ENCODE results near the gene AMMECR1. TPM values are rescaled to one million over a fixed set of nuclear protein-coding genes. Genes with fewer than 3 reads are reported as not detected.

The AMMECR1 gene
- polyA plus RNA-seq, 3 donors = 2.1 to 3.3 (median 2.9) TPM

GRCh38 chrX:110327336-110327735 lies 9.5 kb upstream of the AMMECR1 start:
- peak; percentile 67 to 83 (median 81) for DNase-seq
- H3K9me3 ChIP-seq (replicated peaks in 1 of 2; ENCODE audit: control insufficient read depth in 1 of 2, insufficient read depth in 1 of 2, low read length in 2 of 2) = no peaks in the 10 kb centered on the region
- H3K27me3 ChIP-seq (ENCODE audit: control insufficient read depth in 2 of 2, insufficient read depth in 2 of 2, low read length in 2 of 2) = no peaks in the 10 kb centered on the region
- no peaks in the 10 kb centered on the region for H3K36me3 ChIP-seq (replicated peaks in 1 of 2; ENCODE audit: control insufficient read depth in 1 of 2, insufficient read depth in 2 of 2, low read length in 2 of 2)
- Mint-ChIP-seq H3K27me3 (ENCODE audit: low read depth in 3 of 3) (peaks cover 0 to 1% (median 0%) of the 10 kb centered on the region in 3 donors), H3K4me1 (no peaks in the 10 kb centered on the region), H3K9me3 (peaks cover 0 to 3% (median 0%) of the 10 kb centered on the region in 7 donors), H3K4me3 (no peak overlapping the region), H3K27ac (no peak overlapping the region), H3K36me3 (no peaks in the 10 kb centered on the region)
- H4K20me1 ChIP-seq (ENCODE audit: insufficient read depth, low read length) = no peaks in the 10 kb centered on the region
- H2AFZ ChIP-seq (ENCODE audit: insufficient read depth, low read depth, low read length, poor library complexity, severe bottlenecking) = no peak overlapping the region
- intact Hi-C loops (cut with micrococcal nuclease) = no loop called here
- H3K9ac ChIP-seq (ENCODE audit: insufficient read depth, low read length, poor library complexity, severe bottlenecking) = no peak overlapping the region
- no peak overlapping the region for H3K27ac ChIP-seq (ENCODE audit: low read depth in 1 of 2, low read length in 2 of 2)
- H3K4me3 ChIP-seq (replicated peaks in 1 of 3; ENCODE audit: low read depth in 2 of 3, low read length in 3 of 3) = no peak overlapping the region
- H3K4me1 ChIP-seq (ENCODE audit: control insufficient read depth in 1 of 2, insufficient read depth in 2 of 2, low read length in 2 of 2) = peaks cover 30 to 32% of the 10 kb centered on the region in 2 donors
- TF ChIP-seq, protein P1, sequence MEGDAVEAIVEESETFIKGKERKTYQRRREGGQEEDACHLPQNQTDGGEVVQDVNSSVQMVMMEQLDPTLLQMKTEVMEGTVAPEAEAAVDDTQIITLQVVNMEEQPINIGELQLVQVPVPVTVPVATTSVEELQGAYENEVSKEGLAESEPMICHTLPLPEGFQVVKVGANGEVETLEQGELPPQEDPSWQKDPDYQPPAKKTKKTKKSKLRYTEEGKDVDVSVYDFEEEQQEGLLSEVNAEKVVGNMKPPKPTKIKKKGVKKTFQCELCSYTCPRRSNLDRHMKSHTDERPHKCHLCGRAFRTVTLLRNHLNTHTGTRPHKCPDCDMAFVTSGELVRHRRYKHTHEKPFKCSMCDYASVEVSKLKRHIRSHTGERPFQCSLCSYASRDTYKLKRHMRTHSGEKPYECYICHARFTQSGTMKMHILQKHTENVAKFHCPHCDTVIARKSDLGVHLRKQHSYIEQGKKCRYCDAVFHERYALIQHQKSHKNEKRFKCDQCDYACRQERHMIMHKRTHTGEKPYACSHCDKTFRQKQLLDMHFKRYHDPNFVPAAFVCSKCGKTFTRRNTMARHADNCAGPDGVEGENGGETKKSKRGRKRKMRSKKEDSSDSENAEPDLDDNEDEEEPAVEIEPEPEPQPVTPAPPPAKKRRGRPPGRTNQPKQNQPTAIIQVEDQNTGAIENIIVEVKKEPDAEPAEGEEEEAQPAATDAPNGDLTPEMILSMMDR (IDR thresholded peaks at IDR 0.05) = no peak
- WGBS (ENCODE audit: insufficient coverage) = no CpG with 5 or more reads among the region's 1 CpG
- no peaks in the 10 kb centered on the region for H3K79me2 ChIP-seq (ENCODE audit: insufficient read depth, low read length)
- H3K4me2 ChIP-seq (replicated peaks; ENCODE audit: extremely low read depth, low read length, poor library complexity, severe bottlenecking) = no peak overlapping the region

GRCh38 chrX:110326712-110327111 lies 8.8 kb upstream of the AMMECR1 start:
- H3K36me3 ChIP-seq (replicated peaks in 1 of 2; ENCODE audit: control insufficient read depth in 1 of 2, insufficient read depth in 2 of 2, low read length in 2 of 2) = no peaks in the 10 kb centered on the region
- H2AFZ ChIP-seq (ENCODE audit: insufficient read depth, low read depth, low read length, poor library complexity, severe bottlenecking) = no peak overlapping the region
- H3K27ac ChIP-seq (ENCODE audit: low read depth in 1 of 2, low read length in 2 of 2) = no peak overlapping the region
- H3K4me1 Mint-ChIP-seq = no peaks in the 10 kb centered on the region
- TF ChIP-seq, protein P1 (IDR thresholded peaks at IDR 0.05) = no peak
- no peaks in the 10 kb centered on the region for H4K20me1 ChIP-seq (ENCODE audit: insufficient read depth, low read length)
- no peaks in the 10 kb centered on the region for H3K79me2 ChIP-seq (ENCODE audit: insufficient read depth, low read length)
- no peaks in the 10 kb centered on the region for H3K36me3 Mint-ChIP-seq
- no peaks in the 10 kb centered on the region for H3K27me3 ChIP-seq (ENCODE audit: control insufficient read depth in 2 of 2, insufficient read depth in 2 of 2, low read length in 2 of 2)
- no peak for DNase-seq
- no peak overlapping the region for H3K9ac ChIP-seq (ENCODE audit: insufficient read depth, low read length, poor library complexity, severe bottlenecking)
- H3K9me3 Mint-ChIP-seq = peaks cover 0 to 3% (median 0%) of the 10 kb centered on the region in 7 donors
- H3K4me3 Mint-ChIP-seq = no peak overlapping the region
- WGBS (ENCODE audit: insufficient coverage) = 75% methylated on average over 1 of the region's 4 CpGs
- intact Hi-C loops (cut with micrococcal nuclease) = no loop called here
- H3K9me3 ChIP-seq (replicated peaks in 1 of 2; ENCODE audit: control insufficient read depth in 1 of 2, insufficient read depth in 1 of 2, low read length in 2 of 2) = no peaks in the 10 kb centered on the region
- H3K4me3 ChIP-seq (replicated peaks in 1 of 3; ENCODE audit: low read depth in 2 of 3, low read length in 3 of 3) = no peak overlapping the region
- peaks cover 23 to 29% of the 10 kb centered on the region in 2 donors for H3K4me1 ChIP-seq (ENCODE audit: control insufficient read depth in 1 of 2, insufficient read depth in 2 of 2, low read length in 2 of 2)
- H3K27me3 Mint-ChIP-seq (ENCODE audit: low read depth in 3 of 3) = peaks cover 0 to 1% (median 0%) of the 10 kb centered on the region in 3 donors
- H3K4me2 ChIP-seq (replicated peaks; ENCODE audit: extremely low read depth, low read length, poor library complexity, severe bottlenecking) = no peak overlapping the region
- no peak overlapping the region for H3K27ac Mint-ChIP-seq

Measured in CD14-positive monocyte (primary cell).